Omental fat pad (tissue), 4 donors: Measurements from ENCODE around the gene DERL3. TPM values are rescaled to one million over a fixed set of nuclear protein-coding genes. Genes with fewer than 3 reads are reported as not detected.

Source experiments
- ATAC-seq: fragments of 150-250 bp; one replicate; pipeline ENCODE4 v1.9.1; 2016; ENCODE audit warnings: mild to moderate bottlenecking, moderate library complexity; ENCODE audit not compliant: low FRiP score
- DNase-seq: peaks from one replicate; pipeline ENCODE4 v3.0.0-alpha.2; 2019; ENCODE audit warnings: low spot score
- total RNA-seq, 4 donors: library from RNA; depleted of rRNA; stranded (reverse); fragments of >200 nt; gene quantifications; one replicate each; pipeline ENCODE4 v1.1.0, GENCODE V29; 2016
- TF ChIP-seq, protein P1 (sequence below), 3 donors: fragments of 450-650 bp; IDR thresholded peaks; one replicate each; pipeline ENCODE4 v1.5.1; 2016 to 2017; ENCODE audit warnings: antibody characterized with exemption in 3 of 3, mild to moderate bottlenecking in 3 of 3, moderate library complexity in 2 of 3

The DERL3 gene
- total RNA-seq, 4 donors from 2014 or later = 0.47 to 3.1 (median 1.5) TPM

DNA sequence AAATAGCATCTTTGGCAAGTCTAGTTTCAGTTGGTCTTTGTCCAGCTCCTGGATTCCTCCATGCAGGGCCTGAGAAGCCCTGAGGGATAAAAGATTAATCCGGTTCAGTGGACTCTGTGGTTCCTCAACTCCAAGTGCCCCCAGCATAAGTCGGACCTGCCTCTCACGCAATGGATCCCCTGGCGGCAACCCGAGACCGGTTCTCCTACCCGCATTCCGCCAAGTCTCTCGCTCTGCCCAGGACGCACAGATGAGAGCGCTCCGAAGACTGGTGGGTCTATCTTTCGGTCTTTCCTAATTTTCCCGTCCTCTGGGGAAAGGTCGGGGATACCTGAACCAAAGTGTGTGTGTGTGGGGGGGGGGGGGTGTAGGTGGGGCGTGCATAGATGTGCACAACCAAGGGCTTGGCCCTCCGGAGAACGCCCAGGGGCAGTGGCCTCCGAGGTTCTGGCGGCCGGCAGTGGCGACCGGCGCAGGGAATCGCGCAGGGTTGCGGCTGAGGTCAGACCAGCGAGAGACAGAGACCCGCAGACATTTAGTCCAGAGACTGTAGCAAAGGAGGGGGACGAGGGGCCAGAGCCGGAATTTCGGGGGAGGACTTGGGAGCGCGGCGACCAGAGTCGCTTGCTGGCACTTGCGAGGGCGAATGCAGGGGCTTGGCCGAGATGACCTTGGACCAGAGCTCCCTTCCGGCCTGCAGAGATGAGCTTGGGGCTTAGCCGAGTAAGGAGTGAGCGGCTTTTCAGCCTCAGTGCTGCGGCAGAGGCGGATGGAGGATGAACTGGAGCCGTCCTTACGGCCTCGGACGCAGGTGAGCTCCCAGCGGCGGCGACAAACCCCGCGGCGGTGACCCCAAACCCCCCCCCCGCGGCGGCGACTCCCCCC is 18.2 kb upstream of the DERL3 start:
- TF ChIP-seq, protein P1, sequence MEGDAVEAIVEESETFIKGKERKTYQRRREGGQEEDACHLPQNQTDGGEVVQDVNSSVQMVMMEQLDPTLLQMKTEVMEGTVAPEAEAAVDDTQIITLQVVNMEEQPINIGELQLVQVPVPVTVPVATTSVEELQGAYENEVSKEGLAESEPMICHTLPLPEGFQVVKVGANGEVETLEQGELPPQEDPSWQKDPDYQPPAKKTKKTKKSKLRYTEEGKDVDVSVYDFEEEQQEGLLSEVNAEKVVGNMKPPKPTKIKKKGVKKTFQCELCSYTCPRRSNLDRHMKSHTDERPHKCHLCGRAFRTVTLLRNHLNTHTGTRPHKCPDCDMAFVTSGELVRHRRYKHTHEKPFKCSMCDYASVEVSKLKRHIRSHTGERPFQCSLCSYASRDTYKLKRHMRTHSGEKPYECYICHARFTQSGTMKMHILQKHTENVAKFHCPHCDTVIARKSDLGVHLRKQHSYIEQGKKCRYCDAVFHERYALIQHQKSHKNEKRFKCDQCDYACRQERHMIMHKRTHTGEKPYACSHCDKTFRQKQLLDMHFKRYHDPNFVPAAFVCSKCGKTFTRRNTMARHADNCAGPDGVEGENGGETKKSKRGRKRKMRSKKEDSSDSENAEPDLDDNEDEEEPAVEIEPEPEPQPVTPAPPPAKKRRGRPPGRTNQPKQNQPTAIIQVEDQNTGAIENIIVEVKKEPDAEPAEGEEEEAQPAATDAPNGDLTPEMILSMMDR (IDR thresholded peaks at IDR 0.05) = no peak
- peak; percentile 37 for ATAC-seq
- no peak for DNase-seq

DNA sequence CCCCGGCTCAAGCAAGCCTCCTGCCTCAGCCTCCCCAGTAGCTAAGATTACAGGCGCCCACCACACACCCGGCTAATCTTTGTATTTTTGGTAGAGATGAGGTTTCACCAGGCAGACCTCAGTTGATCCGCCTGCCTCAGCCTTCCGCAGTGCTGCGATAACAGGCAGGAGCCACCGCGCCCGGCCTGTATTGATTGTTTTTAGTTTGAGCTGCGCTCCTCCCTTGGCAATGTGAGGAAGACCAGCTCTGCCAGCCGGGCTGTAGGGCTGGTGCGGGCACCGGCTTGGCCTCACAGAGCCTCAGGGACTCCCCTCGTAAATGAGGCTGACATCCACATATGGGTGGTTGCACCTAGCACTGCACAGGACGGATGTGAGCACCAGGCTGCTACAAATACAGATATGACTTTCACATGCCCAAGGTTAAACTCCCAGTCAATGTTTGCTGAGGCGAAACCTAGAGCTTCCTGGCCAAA is 11.4 kb upstream of the DERL3 start:
- no peak for ATAC-seq

DNA sequence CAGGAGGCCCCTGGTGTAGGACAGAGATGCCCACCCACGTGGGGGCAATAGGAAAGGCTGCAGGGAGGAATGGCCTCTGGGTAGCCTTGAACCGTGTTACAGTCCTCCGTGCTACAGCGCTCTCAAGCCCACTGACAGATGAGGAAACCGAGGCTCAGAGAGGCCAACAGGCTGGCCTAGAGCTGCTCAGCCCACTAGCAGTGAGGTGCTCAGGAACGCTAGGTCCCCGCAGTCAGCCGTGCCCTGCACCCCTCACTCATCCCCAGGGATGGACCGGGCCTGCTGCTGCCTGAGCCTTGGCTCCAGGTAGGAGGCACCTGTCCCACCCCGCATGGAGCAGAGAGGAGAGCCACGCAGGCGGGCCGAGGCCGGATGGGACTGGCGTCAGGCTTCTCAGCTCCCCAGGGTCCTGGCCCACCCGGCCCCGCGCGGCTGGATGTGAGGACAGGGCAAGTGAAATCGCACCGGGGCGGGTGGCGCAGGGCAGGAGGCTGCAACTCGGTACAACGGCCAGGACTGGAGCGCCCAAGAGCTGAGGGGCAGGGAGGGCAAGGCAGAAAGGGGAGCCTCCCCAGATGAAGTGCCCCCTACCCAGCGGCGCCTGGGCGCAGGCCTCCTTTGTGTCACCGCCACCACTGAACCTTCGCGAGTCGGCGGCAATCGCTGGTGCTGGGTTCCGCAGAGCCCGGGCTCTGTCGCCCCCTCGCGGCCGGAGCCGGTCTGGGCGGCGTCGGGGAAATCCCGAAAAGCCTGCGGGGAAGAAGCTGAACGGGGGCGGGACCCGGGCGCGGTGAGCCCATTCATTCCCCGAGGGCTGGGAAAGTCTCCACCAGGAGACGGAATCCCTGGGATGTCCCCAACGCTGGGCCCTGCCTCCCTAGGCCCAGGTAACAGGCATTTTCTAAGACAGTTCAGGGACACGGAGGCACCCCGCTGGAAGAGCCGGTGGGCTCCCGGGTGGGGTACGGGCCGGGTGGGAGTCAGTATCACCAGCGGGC is 10.5 kb upstream of the DERL3 start:
- TF ChIP-seq, protein P1 (IDR thresholded peaks at IDR 0.05) = peak in 2 of 3 donors; percentile 82 to 87
- ATAC-seq (peak; percentile 79), DNase-seq (peak; percentile 88)

More for the DNA sequence above, 11.4 kb upstream of the DERL3 start:
- DNase-seq = no peak
- TF ChIP-seq, protein P1 (IDR thresholded peaks at IDR 0.05) = no peak

DNA sequence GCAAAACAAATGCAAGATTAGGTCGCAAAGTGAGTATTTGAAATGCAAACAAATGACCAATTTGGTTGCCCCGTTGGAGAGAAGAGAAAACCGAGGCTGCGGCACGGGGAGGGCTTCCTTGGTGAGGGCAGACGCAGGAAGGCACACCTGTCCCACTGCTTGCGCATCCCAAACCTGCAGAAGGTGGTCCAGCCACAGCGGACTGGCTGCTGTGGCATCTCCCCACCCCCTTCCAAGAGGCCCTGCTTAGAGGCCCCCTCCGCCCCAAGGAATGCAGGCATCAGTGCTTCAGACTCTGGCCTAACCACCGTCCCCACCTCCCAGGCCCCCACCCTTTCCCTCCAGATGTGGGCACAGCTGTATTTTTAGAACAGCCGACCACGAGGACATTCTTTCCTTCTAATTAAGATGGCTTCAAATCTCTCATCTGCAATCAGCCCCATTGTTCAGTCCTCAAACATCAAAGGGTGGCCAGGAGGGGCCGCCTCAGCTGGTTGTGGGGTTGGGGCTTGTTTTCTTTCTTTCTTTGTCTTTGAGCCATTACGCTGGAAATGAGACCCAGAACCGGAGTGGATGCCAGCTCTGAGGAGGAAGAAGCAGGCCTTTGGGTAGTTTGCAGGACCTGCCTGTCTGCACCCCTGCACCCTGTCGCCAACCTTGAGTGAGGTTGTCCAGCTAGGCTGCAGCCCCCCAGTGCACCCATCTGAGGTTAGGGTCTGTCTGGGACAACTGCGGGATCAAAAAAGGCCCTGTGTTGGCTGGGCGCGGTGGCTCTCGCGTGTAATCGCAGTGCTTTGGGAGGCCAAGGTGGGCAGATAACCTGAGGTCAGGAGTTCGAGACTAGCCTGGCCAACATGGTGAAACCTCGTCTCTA is 9.4 kb upstream of the DERL3 start:
- DNase-seq (no peak), ATAC-seq (no peak)
- TF ChIP-seq, protein P1 (IDR thresholded peaks at IDR 0.05) = no peak

DNA sequence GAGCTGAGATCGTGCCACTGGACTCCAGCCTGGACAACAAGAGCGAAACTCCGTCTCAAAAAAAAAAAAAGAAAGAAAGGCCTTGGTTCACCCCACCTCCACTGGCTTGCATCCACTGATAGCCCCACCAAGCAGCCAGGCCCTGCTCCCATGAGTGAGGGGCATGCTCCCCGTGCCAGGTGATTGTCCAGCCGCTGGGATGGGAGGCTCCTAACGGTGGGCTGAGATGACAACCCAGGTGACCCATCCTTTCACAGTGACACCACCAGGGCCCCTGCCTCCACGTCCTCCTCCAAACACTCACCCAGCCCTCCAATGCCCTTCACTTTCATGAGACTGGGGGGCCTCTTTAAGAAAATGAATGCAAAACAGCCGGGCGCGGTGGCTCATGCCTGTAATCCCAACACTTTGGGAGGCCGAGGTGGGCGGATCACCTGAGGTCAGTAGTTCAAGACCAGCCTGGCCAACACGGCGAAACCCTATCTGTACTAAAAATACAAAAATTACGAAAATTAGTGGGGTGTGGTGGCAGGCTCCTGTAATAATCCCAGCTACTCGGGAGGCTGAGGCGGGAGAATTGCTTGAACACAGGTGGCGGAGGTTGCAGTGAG is 8.6 kb upstream of the DERL3 start:
- DNase-seq (no peak), ATAC-seq (no peak)
- TF ChIP-seq, protein P1 (IDR thresholded peaks at IDR 0.05) = no peak

DNA sequence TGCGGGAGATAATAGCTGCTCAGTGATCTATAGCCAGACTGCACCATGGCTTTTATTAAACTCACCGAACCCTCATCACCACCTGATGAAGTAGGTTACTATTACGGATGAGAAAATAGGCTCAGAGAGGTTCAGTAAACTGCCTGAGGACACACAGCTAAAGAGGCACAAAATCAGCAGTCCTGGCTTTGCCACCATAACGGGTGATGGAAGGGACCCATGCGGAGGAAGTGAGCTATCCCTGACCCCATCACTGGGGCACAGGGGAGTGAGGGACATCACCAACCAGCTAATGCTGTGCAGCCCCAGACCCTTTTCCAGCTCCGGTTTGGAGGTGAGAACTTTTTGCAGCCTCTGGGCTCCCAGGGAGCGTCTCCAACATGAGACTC is 7.3 kb upstream of the DERL3 start:
- TF ChIP-seq, protein P1 (IDR thresholded peaks at IDR 0.05) = no peak
- ATAC-seq = no peak
- no peak for DNase-seq
